Measurements from ENCODE around the gene PRPF8. TPM values are rescaled to one million over a fixed set of nuclear protein-coding genes. Genes with fewer than 3 reads are reported as not detected.

Gene PRPF8
- polyA plus RNA-seq, 1 donor from 2014 or later = 56.9 TPM

DNA sequence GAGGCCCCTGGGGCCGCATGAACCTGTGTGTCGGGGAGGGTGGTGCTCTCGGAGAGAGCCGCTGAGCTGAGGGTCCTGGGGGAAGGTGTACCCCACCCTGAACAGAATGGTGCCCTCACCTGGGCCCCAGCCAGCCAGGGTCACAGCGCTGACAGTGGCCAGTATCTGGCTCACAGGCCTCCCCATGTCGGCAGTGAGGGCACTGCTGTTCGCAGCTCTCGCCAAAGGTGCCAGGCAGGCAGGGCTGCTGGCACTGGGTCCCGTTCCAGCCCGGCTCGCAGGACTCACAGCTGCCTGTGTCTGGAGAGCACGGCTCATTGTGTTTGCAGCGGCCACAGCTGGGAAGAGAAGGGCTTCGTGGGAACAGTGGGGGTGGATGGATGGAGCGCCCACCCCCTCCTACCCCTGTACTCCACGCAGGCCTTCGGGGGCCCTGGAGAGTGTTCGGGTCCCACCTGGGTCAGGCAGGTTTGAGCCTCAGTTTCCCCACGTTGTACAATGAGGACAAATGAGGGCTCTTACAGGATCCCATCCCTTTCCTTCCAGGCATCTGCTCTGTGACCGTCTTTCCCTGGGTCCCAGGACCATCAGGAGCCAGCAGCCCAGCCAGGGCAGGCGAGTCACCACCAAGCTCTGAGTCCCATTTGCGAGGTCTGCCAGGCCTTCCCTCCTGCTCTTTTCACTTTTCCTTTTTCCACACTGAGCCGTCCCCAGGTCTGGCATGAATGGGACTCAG is 44.2 kb downstream of the PRPF8 start:
- H3K36me3 ChIP-seq (ENCODE audit: insufficient read depth, low read length) = no peaks in the 10 kb centered on the region
- peak overlapping the region; percentile 5 for H3K9ac ChIP-seq (ENCODE audit: low read length)
- no peaks in the 10 kb centered on the region for H3K9me2 ChIP-seq (ENCODE audit: insufficient read depth, low read length)
- no peak overlapping the region for H3K4me3 ChIP-seq (ENCODE audit: low read length)
- H3K27me3 ChIP-seq (ENCODE audit: insufficient read depth, low read depth, low read length) = peaks cover 11% of the 10 kb centered on the region
- H4K20me1 ChIP-seq (ENCODE audit: insufficient read depth) = no peaks in the 10 kb centered on the region
- no peaks in the 10 kb centered on the region for H3K9me3 ChIP-seq (ENCODE audit: low read length)
- no peak overlapping the region for H2AFZ ChIP-seq (ENCODE audit: low read depth, low read length)
- H3K4me2 ChIP-seq (ENCODE audit: low read length) = no peak overlapping the region
- no peaks in the 10 kb centered on the region for H3K79me2 ChIP-seq (replicated peaks; ENCODE audit: insufficient read depth, low read length)
- H3K27ac ChIP-seq (ENCODE audit: low read length) = no peak overlapping the region
- H3F3A ChIP-seq (ENCODE audit: insufficient read depth, low read length, poor library complexity, severe bottlenecking) = no peaks in the 10 kb centered on the region
- TF ChIP-seq EZH2 (IDR thresholded peaks at IDR 0.05; ENCODE audit: borderline replicate concordance, insufficient read depth, low read length, poor library complexity, severe bottlenecking) = no peak
- no peak for TF ChIP-seq CTCF (IDR thresholded peaks at IDR 0.05; ENCODE audit: poor library complexity, severe bottlenecking)
- TF ChIP-seq RAD21 (conservative IDR thresholded peaks at IDR 0.05) = no peak
- TF ChIP-seq EP300 (conservative IDR thresholded peaks at IDR 0.05; ENCODE audit: poor library complexity, severe bottlenecking) = no peak
- no peak for TF ChIP-seq REST (IDR thresholded peaks at IDR 0.05; ENCODE audit: borderline replicate concordance)
- no peak for TF ChIP-seq MXI1 (conservative IDR thresholded peaks at IDR 0.05; ENCODE audit: poor library complexity, severe bottlenecking)
- no peak for TF ChIP-seq TAF1 (IDR thresholded peaks at IDR 0.05; ENCODE audit: low read depth)
- no peak for TF ChIP-seq SMC3 (conservative IDR thresholded peaks at IDR 0.05; ENCODE audit: poor library complexity)
- no peak for TF ChIP-seq POLR2AphosphoS5 (IDR thresholded peaks at IDR 0.05)

DNA sequence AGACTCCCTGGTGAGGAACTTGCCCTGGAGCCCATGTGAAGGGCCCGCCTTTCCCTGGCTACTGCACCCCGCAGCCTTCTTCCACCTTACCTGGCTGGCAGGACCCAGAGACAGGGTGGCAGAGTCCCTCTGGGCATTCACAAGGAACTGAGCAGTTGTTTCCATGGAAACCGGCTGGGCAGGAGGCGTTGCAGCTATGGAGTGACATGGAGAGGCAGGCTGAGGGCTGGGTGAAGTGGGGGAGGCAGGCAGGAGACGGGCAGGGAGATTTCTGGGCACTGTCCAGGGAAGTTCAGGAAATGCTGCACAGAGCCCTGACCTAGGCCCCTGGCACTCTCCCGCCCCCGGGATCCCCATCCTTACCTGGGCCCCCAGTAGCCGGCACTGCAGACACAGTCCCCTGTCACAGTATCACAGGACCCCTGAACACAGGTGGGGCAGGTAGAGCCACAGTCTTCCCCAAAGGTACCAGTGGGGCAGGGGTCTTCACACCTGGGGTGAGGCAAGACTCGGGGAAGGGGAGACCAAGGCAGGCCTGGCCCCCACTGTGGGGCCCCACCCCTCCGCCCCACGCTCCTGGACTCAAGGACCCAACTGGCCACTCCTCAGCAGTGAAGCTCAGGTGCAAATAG is 45.0 kb downstream of the PRPF8 start:
- H3K9me2 ChIP-seq (ENCODE audit: insufficient read depth, low read length) = no peaks in the 10 kb centered on the region
- H3K27me3 ChIP-seq (ENCODE audit: insufficient read depth, low read depth, low read length) = peaks cover 11% of the 10 kb centered on the region
- H3K4me3 ChIP-seq (ENCODE audit: low read length) = no peak overlapping the region
- TF ChIP-seq REST (IDR thresholded peaks at IDR 0.05; ENCODE audit: borderline replicate concordance) (no peak), POLR2AphosphoS5 (IDR thresholded peaks at IDR 0.05) (no peak), SMC3 (conservative IDR thresholded peaks at IDR 0.05; ENCODE audit: poor library complexity) (no peak), EZH2 (IDR thresholded peaks at IDR 0.05; ENCODE audit: borderline replicate concordance, insufficient read depth, low read length, poor library complexity, severe bottlenecking) (no peak), MXI1 (conservative IDR thresholded peaks at IDR 0.05; ENCODE audit: poor library complexity, severe bottlenecking) (no peak), RAD21 (conservative IDR thresholded peaks at IDR 0.05) (no peak), TAF1 (IDR thresholded peaks at IDR 0.05; ENCODE audit: low read depth) (no peak)
- H3K9ac ChIP-seq (ENCODE audit: low read length) = peak overlapping the region; percentile 5
- no peaks in the 10 kb centered on the region for H3K79me2 ChIP-seq (replicated peaks; ENCODE audit: insufficient read depth, low read length)
- H3K27ac ChIP-seq (ENCODE audit: low read length) = no peak overlapping the region
- no peaks in the 10 kb centered on the region for H3K36me3 ChIP-seq (ENCODE audit: insufficient read depth, low read length)
- no peaks in the 10 kb centered on the region for H3K9me3 ChIP-seq (ENCODE audit: low read length)
- H3K4me2 ChIP-seq (ENCODE audit: low read length) = no peak overlapping the region
- H4K20me1 ChIP-seq (ENCODE audit: insufficient read depth) = no peaks in the 10 kb centered on the region
- H3F3A ChIP-seq (ENCODE audit: insufficient read depth, low read length, poor library complexity, severe bottlenecking) = no peaks in the 10 kb centered on the region
- H2AFZ ChIP-seq (ENCODE audit: low read depth, low read length) = no peak overlapping the region

All from neural cell (in vitro differentiated cells).